LNCaP clone FGC (cell line): ENCODE measurements around the gene ALKBH3.

Experiments used
- DNase-seq: peaks from one replicate; pipeline ENCODE4 v3.0.0-alpha.2; 2011; ENCODE audit warnings: low read depth
- H3K4me3 ChIP-seq: 2 replicates; pipeline ENCODE4 v1.5.1; 2011; ENCODE audit warnings: mild to moderate bottlenecking, low read depth, low read length, control low read depth
- TF ChIP-seq, protein P1 (sequence below): IDR thresholded peaks from 2 replicates; pipeline ENCODE4 v1.5.1; 2012; ENCODE audit warnings: mild to moderate bottlenecking; ENCODE audit not compliant: control insufficient read depth, insufficient read depth; ENCODE audit errors: extremely low read depth

ALKBH3 gene

DNA sequence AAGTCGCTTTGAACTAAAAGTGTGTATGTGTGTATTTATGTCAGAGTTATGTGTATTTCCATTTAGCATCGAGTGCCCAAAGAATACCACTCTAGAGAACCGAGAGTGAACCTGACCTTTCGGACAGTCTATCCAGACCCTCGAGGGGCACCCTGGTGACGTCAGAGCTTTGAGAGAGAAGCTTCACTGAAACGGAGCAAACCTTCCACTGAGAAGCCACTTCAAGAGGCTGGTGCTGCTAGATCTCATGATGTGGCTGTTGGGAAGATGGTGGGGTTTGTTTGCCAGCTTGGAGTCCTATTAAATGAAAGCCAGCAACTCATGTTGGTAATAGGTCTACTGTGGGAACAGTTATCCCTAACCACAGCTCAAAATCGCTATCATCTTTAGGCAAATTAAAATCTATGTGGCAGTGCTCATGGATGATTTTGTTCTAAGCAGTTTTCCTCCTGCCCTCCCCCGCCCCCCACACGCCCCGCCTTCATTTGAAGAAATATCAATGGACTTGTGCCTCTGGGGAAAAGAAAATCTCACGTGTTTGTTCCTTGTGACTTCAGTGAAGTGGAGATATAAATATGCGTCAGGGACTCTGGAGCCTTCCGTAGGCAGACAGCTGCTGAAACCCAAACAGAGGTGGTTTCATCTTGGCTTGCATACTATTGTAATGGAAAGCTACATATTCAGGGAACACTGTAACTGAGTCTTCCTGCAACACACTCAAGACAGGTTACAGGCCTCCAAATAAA, 39.4 kb downstream of the ALKBH3 start:
- no peak for DNase-seq
- H3K4me3 ChIP-seq, result no peak overlapping the region

DNA sequence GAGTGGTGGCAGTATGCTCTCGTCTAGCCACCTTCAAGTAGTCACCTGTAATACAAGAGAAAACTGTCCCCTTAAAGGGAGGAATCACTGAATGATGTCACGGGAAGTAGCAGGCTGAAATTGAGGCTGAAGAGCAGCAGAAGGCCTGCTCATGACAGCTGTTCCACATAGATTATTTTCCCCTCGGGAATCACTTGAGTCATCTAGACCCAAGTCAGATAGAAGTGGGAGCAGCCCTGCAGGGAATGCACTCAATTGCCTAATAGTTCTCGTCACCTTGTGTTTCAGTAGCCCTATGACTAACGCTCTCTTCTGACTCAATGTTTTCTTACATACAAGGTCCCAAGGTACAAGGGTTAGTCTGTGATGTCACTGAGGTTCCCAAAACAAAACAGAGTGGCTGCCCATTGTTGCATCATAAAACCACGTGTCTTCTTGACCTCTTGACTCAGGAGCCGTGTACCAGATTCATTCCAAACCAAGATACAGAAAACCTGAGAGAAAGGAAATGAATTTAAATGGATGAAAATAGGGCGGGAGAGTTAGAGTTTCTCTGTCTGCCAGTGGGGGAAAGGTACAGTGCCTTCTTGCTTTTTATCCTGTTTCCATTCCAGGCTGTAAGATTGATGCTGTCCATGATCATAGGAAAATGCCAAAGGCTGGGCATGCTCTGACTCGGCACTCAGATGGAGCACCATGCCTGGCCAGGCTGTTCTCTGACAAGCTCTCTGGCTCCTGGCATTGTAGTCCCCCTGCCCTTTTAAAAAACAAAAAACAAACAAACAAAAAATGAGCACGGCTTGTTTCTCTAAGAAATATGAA, 40.2 kb downstream of the ALKBH3 start:
- TF ChIP-seq, protein P1, sequence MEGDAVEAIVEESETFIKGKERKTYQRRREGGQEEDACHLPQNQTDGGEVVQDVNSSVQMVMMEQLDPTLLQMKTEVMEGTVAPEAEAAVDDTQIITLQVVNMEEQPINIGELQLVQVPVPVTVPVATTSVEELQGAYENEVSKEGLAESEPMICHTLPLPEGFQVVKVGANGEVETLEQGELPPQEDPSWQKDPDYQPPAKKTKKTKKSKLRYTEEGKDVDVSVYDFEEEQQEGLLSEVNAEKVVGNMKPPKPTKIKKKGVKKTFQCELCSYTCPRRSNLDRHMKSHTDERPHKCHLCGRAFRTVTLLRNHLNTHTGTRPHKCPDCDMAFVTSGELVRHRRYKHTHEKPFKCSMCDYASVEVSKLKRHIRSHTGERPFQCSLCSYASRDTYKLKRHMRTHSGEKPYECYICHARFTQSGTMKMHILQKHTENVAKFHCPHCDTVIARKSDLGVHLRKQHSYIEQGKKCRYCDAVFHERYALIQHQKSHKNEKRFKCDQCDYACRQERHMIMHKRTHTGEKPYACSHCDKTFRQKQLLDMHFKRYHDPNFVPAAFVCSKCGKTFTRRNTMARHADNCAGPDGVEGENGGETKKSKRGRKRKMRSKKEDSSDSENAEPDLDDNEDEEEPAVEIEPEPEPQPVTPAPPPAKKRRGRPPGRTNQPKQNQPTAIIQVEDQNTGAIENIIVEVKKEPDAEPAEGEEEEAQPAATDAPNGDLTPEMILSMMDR, result no peak
- no peak for DNase-seq
- H3K4me3 ChIP-seq, result no peak overlapping the region

More for the DNA sequence above, 39.4 kb downstream of the ALKBH3 start:
- TF ChIP-seq, protein P1, result no peak

DNA sequence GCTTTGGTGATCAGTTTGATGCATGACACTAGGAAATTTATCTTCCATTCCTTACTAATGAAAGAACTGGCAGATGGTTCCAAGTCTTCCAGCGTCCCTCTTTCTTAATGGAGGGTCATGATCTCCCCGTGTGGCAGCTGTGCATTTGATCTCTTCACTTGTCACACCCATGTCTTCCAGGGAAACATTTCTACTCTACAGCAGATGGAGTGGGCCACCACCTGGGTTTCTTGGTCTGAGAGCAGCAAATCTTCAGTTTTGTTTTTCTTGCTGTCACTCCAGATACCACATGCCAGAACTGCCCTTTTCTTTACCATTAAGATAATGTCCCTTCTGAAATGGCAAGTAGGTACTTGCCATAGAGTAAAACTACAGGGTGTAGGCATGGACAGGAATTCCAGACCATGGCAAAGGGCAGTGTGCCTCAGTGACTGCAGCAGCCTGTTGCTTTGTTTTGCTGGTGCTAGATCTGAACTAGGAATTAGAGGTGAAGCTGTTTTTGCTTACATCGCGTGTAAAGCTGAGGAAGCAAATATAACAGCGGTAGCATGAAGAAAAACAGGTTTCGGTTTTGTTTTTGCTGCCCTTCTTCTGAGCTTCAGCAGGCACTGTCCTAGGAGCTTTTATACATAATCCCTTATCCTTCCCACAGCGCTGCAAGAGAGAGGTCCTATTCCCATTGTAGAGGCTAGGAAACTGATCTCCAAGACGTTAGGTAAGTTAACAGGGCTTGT, 41.1 kb downstream of the ALKBH3 start:
- no peak overlapping the region for H3K4me3 ChIP-seq
- TF ChIP-seq, protein P1, result no peak
- no peak for DNase-seq

DNA sequence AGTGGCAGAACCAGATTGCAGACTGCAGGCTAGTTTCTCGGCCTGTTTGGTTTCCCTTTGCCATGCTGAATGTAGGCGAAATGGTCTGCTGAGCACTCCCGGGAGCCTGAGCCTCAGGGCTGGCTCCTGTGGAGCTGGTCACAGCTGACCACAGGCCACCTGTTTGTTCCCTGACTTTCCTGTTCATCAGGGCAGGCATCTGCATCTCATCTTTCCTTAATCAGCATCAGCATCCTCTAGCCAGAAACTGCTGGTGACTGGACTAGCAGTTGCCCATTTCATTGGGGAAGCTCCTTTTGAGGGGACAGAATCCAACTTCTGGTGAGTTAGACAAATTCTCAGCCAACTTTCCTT, 41.6 kb downstream of the ALKBH3 start:
- TF ChIP-seq, protein P1, result no peak
- no peak for DNase-seq
- H3K4me3 ChIP-seq, result no peak overlapping the region

DNA sequence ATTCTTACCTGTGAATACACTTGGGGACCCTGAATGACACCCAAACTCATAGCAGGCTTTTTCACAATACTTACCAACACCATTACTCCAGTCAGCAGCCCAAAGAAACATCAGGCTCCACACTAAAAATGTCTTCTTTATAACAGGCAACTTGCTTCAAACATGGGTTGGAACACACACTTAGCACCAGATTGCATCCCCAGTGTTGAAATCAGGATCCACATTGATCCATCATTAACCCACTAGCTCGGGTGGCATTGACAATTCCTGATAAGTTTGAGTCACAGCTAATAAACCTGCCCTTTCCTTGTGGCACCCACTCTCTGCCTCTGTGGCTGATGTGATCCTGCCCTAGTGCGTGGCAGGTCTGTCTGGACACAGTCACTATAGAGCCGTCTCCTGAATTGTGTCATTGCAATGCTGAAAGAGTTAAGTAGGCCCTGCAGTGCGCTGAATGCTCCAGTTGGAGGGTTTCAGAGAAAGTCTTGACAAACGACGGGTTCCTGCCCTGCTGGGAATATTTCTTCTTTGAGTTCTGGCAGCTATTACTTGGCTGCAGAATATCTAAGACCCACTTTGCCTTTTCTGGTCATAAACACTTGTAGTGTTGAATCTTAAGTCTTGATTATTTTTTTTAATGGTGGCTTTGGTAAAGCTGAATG, 42.2 kb downstream of the ALKBH3 start:
- no peak overlapping the region for H3K4me3 ChIP-seq
- DNase-seq, result no peak
- TF ChIP-seq, protein P1, result no peak

DNA sequence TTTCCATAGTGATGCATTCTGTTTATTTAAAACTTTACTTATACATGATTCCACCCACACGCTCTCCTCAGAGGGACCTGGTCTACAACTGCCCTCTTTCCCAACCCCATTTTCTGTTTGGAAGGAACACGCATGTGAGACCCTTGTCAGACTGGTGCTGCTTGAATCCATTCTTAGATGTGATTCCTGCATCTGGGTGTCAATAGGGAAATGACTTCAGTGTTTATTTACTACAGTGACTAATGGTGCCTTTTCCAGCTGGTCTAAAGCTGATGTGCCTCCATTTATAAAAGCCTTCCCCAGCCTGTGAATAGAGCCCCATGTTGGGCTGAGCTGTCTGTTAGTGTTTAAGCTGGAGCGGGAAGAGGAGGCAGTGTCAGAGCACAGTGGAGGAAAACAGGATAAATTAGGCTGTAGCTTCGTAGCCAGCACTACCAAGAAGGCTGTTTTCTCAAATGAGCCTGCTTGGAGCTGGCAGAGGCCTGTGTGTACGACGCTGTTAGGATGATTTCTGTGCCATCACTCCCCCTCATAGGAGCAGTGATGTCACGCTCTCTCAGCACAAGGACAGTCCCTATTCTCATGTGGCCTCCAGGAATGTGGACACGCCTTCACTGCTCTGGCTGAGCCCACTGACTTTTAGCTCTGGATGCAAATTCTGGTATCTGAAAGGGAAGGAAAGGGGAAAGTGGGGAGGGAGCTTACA, 42.9 kb downstream of the ALKBH3 start:
- TF ChIP-seq, protein P1, result no peak
- no peak overlapping the region for H3K4me3 ChIP-seq
- DNase-seq, result no peak
